SK-N-MC (cell line): ENCODE data around the gene TUT4.

Experiments
- EZH2 ChIP-seq: fragments of 200-600 bp; sonication (generic); IDR thresholded peaks from one replicate; pipeline ENCODE4 v1.6.1; 2017; ENCODE audit warnings: antibody characterized with exemption
- FOXP2 ChIP-seq: optimal IDR thresholded peaks from 2 replicates; pipeline ENCODE3; 2011; ENCODE audit warnings: mild to moderate bottlenecking, moderate library complexity; ENCODE audit not compliant: insufficient read depth; ENCODE audit errors: extremely low read length, control extremely low read depth

DNA sequence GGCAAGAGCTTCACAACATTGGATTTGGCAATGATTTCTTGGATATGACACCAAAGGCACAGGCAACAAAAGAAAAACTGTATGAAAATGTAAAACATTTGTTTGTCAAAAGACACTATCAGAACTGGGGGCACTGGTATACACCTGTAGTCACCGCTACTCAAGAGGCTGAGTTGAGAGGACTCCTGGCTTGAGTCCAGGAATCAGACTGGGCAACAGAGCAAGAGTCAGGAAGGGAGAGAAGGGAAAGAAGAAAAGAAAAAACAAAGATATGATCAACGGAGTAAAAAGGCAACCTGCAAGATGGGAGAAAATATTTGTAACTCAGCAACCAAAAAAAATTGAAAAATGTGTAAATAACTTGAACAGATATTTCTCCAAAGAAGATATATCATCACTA is 6.0 kb upstream of the TUT4 start:
- TF ChIP-seq FOXP2 (no peak), EZH2 (no peak)
